ENCODE measurements around the gene HEXIM1. TPM values are rescaled to one million over a fixed set of nuclear protein-coding genes. Genes with fewer than 3 reads are reported as not detected.

Gene HEXIM1
- total RNA-seq, 1 donor from 2014 or later = 38.8 TPM

DNA sequence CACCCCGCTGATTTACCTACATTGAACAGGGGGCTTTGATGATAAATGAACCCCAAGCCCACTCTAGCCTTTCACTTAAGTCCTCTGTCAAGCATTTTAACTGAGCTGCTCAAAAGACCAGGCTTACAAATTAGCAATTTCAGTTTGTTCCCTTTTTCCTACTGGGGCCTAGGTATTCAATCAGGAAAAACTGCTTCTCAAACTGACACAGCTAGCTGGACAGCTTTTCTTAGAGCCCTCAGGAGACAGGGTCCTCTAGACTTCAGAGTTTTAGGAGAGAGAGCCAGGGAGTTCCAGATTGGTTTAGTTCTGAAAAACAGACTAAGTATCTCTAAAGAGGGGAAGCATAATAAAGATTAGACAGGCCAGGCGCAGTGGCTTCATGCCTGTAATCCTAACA is 7.2 kb downstream of the HEXIM1 start:
- no peak for DNase-seq (ENCODE audit: low spot score in 2 of 2, unreplicated experiment in 2 of 2)
- H3K27me3 Mint-ChIP-seq (ENCODE audit: low read depth) = no peaks in the 10 kb centered on the region
- no peaks in the 10 kb centered on the region for H3K9me3 Mint-ChIP-seq
- peaks cover 52% of the 10 kb centered on the region for H3K4me1 Mint-ChIP-seq
- no peaks in the 10 kb centered on the region for H3K36me3 Mint-ChIP-seq
- TF ChIP-seq, protein P1, sequence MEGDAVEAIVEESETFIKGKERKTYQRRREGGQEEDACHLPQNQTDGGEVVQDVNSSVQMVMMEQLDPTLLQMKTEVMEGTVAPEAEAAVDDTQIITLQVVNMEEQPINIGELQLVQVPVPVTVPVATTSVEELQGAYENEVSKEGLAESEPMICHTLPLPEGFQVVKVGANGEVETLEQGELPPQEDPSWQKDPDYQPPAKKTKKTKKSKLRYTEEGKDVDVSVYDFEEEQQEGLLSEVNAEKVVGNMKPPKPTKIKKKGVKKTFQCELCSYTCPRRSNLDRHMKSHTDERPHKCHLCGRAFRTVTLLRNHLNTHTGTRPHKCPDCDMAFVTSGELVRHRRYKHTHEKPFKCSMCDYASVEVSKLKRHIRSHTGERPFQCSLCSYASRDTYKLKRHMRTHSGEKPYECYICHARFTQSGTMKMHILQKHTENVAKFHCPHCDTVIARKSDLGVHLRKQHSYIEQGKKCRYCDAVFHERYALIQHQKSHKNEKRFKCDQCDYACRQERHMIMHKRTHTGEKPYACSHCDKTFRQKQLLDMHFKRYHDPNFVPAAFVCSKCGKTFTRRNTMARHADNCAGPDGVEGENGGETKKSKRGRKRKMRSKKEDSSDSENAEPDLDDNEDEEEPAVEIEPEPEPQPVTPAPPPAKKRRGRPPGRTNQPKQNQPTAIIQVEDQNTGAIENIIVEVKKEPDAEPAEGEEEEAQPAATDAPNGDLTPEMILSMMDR (IDR thresholded peaks at IDR 0.05; ENCODE audit: unreplicated experiment) = no peak
- no peak overlapping the region for H3K4me3 Mint-ChIP-seq
- peak overlapping the region; percentile 89 for H3K27ac Mint-ChIP-seq

- no peak for DNase-seq (ENCODE audit: low spot score in 2 of 2, unreplicated experiment in 2 of 2)
- TF ChIP-seq, protein P1 (IDR thresholded peaks at IDR 0.05; ENCODE audit: unreplicated experiment) = no peak
- Mint-ChIP-seq H3K36me3 (no peaks in the 10 kb centered on the region), H3K9me3 (no peaks in the 10 kb centered on the region), H3K27ac (peak overlapping the region; percentile 66), H3K4me1 (peaks cover 47% of the 10 kb centered on the region), H3K27me3 (ENCODE audit: low read depth) (no peaks in the 10 kb centered on the region), H3K4me3 (no peak overlapping the region)
Observed at GRCh38 chr17:45156242-45156641, 8.0 kb downstream of the HEXIM1 start.

DNA sequence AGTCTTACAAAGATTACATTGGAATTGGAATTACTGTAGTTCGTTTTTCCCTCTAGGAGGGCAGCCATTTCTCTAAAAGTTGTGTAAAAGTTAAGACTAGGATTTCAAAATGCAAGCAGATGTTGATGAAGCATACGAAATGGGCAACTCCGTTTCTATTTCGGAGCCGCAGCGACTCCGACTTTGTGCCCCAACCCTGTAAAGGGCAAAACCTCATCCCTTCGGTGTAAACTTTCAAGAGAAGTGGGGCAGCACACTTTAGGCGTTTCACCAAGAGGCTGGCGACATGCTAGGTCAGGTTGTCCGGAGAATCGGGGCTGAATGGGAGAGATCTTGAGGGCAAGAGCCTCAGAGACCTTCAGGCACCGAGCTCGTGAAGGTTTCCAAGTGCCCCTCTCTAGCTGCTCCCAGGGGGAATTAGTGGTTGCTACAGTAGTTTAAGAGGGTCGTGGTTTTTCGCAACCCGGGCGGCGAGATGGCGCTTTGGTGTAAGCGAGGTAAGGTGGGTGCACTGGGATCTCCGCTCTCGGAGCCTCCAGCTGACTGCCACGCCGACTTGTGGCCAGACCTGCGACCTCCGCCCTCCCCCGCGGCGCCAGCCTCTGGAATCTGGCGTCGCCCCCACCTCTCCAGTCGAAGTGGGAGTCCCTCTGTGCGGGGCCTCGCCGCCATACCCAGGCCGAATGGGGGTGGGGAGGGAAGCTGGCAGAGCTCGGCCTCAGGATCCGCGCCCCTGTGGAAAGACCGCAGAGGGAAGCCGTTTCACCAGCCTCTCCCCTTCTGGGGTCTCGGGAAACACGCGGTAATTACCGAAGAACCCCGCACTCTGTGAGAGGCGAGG is 12.4 kb downstream of the HEXIM1 start:
- DNase-seq (ENCODE audit: low spot score in 2 of 2, unreplicated experiment in 2 of 2) = peak; percentile 57 to 77
- peaks cover 4% of the 10 kb centered on the region for H3K36me3 Mint-ChIP-seq
- no peaks in the 10 kb centered on the region for H3K27me3 Mint-ChIP-seq (ENCODE audit: low read depth)
- peak overlapping the region; percentile 97 for H3K27ac Mint-ChIP-seq
- peaks cover 52% of the 10 kb centered on the region for H3K4me1 Mint-ChIP-seq
- peak overlapping the region; percentile 98 for H3K4me3 Mint-ChIP-seq
- no peaks in the 10 kb centered on the region for H3K9me3 Mint-ChIP-seq
- TF ChIP-seq, protein P1 (IDR thresholded peaks at IDR 0.05; ENCODE audit: unreplicated experiment) = no peak

- peak within 1 kb of the TSS; percentile 98 for H3K4me3 Mint-ChIP-seq
- peak within 1 kb of the TSS; percentile 97 for H3K27ac Mint-ChIP-seq
- H3K36me3 Mint-ChIP-seq = peaks cover 5% of the 10 kb centered on the region
- peaks cover 48% of the 10 kb centered on the region for H3K4me1 Mint-ChIP-seq
- TF ChIP-seq, protein P1 (IDR thresholded peaks at IDR 0.05; ENCODE audit: unreplicated experiment) = no peak
- no peaks in the 10 kb centered on the region for H3K27me3 Mint-ChIP-seq (ENCODE audit: low read depth)
- no peaks in the 10 kb centered on the region for H3K9me3 Mint-ChIP-seq
- peak; percentile 90 to 97 for DNase-seq (ENCODE audit: low spot score in 2 of 2, unreplicated experiment in 2 of 2)
Observed at GRCh38 chr17:45161288-45162024, 13.2 kb downstream of the HEXIM1 start, which contains the start of gene HEXIM2. TSS of gene HEXIM2 (plus strand) at chr17:45161875. CDS start at chr17:45162794, 919 bp downstream.

DNA sequence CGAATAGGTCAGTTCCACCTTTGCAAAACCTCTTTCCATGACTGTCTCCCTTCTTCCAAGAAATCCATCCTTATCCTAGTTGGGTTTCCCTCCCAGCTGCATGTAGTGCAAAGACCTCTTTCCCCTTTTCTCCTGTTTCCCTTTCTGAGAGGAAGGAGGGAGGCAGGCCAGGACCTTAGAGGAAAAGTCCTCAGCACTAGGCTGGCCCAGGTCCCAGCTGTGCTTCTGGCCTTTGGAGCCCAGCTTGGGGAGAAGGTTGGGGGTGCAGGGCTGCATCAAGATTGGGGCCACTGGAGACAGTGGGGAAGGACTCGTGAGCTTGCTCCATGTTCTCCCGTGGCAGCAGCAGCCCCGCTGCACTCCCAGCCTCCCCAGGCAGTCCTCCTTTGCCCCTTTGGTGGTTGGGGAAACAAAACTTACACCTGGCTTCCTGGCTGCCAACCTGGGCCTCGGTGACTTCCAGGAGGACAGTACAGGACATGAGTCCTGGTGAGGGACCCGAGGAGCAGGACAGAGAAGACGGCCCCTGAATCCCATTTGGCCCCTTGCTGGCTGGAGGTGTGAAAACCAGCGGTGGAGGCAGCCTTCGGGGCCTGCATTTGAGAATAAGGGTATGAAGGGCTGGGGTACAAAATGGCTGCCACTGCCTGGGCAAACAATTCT is 13.9 kb downstream of the HEXIM1 start:
- Mint-ChIP-seq H3K36me3 (peaks cover 6% of the 10 kb centered on the region), H3K4me3 (peak overlapping the region; percentile 98), H3K27ac (peak overlapping the region; percentile 97), H3K27me3 (ENCODE audit: low read depth) (no peaks in the 10 kb centered on the region), H3K4me1 (peaks cover 46% of the 10 kb centered on the region), H3K9me3 (no peaks in the 10 kb centered on the region)
- DNase-seq (ENCODE audit: low spot score in 2 of 2, unreplicated experiment in 2 of 2) = no peak
- TF ChIP-seq, protein P1 (IDR thresholded peaks at IDR 0.05; ENCODE audit: unreplicated experiment) = no peak

All from mesothelial cell of epicardium (in vitro differentiated cells).